Fibroblast of skin of scalp (primary cell): ENCODE data around the gene PITHD1.
A peak's percentile ranks its signal among the peaks of the same experiment; 100 is the strongest.
"Not testable (repeated sequence)": the region's sequence is repeated elsewhere in the genome, so short reads cannot be mapped to it uniquely, and the experiment has no call there.

Experiments
- DNase-seq: peaks from one replicate; pipeline ENCODE4 v3.0.0-alpha.2; 2013

PITHD1 gene

GRCh38 chr1:23774174-23774880, 3.9 kb upstream of the PITHD1 start:
- no peak for DNase-seq

- no peak for DNase-seq
Measured at GRCh38 chr1:23776217-23776616, 2.0 kb upstream of the PITHD1 start.

GRCh38 chr1:23779826-23780371, 1.7 kb downstream of the PITHD1 start:
- DNase-seq: peak; percentile 54

DNA sequence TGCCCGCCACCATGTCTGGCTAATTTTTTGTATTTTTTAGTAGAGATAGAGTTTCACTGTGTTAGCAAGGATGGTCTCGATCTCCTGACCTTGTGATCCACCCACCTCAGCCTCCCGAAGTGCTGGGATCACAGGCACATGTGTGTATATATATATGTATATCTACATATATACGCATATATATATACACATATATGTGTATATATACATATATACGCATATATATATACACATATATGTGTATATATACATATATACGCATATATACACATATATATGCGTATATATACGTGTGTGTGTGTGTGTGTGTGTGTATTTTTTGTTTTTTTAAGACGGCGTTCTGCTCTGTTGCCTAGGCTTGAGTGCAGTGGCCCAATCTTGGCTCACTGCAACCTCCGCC, 4.9 kb downstream of the PITHD1 start:
- not testable (repeated sequence) for DNase-seq

GRCh38 chr1:23784846-23785245, 6.6 kb downstream of the PITHD1 start:
- no peak for DNase-seq

- no peak for DNase-seq
Measured at GRCh38 chr1:23787701-23788100, 9.5 kb downstream of the PITHD1 start.

DNA sequence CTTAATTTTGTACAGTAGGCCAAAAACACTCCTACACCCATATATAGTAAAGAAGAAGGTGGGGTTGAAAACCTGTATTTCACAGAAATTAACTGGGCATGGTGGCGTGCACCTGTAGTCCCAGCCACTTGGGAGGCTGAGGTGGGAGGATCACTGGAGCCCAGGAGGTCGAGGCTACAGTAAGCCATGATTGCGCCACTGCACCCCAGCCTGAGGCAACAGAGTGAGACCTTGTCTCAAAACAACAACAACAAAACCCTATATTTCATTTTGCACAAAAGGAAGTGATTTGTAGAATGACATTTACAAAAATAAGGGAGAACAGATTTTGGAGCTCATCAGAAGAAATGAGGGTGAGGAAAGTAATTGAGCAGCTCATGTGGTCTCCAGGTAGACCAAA, 10.5 kb downstream of the PITHD1 start:
- no peak for DNase-seq

DNA sequence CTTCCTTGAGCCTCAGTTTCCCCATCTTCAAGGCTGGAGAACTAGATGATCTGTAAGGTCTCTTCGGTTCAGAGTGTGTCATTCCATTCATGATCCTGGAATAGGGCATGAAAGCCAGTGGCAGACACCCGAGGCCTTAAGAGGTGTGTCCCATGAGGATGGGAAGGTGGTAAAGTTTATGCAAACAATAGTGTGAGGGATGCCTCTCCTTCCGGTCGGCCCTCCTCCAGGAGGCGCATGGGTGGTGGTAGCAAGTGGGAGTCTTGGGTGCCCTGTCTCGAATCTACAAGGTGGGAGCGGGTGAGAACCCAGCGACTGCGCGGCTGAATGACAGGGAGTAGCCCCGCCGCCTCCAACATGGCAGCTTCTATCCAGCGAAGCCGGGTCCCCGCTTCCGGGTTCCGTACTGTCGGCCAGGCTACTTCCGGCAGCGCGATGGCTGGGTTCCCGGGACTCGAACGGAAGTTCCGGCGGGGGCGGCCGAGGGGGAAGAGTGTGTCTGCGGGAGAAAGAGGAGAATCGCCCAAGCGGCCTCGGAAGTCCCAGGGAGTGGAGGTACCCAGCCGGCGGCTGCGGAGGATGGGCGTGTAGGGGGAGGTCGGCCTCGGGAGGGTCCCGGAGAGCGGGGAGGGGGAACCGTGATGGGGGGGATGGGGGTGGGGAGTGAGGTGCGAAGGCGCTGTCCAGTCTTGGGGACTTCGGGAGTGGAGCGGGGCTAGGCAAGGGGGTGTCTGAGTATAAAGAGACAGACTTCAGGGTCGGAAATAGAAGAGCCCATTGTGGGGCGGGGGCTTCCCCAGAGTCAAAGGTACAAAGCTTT, 12.7 kb downstream of the PITHD1 start, which contains the start of gene LYPLA2:
TSS of gene LYPLA2 (plus strand) at position 450 of the 820 bp plus-strand sequence. CDS start 1,538 bp downstream, outside the sequence.
- DNase-seq: peak; percentile 92

DNA sequence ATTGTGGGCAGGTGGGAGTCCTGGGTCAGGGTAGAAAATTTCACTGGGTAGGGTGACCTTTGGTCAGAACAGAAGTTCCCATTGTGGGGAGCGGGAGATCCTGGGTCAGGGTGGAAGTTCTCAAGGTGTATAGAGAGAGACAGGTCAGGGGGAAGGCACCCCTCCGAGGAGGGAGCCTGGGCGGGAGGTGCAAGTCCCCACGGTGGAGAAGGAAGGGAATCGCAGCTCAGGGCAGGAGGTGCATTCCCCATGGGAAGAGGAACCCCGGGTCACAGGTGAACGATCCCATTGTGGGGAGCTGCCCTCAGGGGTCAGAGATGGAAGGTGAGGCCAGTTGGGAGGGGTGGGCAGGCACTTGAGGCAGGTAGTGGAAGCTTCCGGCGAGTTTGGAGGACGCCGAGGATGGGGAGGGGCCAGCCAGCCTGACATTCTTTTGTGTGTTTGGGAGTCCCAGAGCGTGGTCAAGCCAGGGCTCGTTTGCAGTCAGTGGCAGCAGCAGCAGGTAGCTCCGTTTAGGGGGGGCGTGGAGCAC, 13.4 kb downstream of the PITHD1 start:
- DNase-seq: no peak

DNA sequence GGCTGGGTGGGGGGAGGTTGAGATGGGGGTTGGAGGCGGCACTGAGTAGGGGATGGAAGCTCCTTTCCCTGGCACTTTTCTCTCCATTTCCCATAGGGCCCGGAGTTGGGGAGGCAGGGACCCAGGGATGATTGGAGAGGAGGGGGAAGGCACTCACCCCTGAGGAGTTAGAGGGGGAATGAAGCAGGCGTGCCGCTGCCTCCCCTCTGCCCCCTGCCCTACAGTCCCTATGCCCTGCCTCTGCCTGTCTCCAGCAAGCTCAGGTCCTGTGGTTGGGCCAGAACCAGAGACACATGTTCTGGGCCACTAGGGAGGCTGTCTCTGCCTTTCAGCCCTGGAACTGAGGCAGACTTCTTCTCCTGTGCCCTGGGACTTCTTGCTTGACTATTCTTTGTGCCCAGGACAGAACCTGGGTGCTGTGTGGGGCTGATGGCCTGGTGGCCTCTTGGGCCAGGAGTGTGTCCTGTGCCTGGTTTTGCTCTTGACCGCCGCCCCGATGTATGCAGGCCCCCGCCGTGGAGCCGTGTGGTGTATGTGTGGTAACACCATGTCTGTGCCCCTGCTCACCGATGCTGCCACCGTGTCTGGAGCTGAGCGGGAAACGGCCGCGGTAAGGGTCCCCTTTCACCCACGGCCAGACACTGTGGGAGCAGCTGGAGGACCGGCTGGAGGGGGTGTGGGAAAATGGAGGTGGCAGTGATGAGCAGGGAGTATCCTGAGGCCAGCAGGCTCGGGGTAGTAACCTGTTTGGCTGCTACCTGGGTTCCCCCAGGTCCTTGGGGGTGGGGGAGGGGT, 14.1 kb downstream of the PITHD1 start:
- DNase-seq: no peak

DNA sequence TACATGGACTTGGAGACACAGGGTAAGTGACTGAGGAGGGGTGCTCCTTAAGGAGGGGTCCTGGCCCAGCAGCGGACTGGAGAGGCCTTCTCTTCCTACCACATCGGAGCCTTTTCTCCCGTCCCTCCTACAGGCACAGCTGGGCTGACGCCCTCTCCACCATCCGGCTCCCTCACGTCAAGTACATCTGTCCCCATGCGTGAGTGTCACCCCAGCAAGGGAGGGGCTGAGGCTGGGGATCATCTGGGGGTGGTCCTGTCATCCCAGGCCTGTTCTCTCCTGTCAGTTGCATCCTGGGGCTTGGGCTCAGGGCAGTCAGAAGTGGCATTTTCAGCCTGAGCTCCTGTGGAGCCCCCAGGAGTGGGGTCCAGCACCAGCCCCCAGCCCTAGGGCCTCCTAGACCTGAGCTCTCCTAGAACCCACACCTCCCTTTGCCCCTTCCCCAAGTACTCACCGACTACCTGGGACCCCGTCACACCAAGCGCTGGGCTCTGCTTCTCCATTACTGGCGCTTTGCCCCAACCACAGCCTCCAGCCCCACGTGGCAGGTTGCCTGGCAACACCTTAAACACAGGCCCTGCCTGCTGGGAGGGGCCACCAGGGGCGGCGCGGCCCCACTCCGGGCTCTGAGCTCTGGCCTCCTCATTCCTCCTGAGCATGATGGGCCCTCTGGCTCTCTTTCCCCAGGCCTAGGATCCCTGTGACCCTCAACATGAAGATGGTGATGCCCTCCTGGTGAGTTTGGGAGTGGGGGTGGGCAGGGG, 15.0 kb downstream of the PITHD1 start:
- DNase-seq: no peak

DNA sequence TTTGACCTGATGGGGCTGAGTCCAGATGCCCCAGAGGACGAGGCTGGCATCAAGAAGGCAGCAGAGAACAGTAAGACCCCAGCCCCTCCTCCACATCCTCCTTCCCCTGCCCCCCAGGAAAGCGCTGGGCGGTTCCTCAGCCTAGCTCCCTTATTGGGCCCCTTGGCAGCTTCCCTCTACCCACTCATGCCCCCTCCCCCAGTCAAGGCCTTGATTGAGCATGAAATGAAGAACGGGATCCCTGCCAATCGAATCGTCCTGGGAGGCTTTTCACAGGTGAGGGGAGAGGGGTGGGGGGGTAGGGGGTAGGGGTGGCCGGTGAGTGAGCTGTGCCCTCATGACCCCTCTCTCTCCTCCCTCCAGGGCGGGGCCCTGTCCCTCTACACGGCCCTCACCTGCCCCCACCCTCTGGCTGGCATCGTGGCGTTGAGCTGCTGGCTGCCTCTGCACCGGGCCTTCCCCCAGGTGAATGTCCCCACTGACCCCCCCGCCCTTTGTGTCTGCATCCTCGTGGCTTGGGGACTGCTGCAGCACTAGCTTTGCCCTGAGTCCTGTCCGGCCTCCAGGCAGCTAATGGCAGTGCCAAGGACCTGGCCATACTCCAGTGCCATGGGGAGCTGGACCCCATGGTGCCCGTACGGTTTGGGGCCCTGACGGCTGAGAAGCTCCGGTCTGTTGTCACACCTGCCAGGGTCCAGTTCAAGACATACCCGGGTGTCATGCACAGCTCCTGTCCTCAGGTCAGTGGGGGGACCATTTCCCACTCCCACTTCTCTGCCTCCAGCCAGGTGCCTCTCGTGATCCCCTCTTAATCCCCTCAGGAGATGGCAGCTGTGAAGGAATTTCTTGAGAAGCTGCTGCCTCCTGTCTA, 15.9 kb downstream of the PITHD1 start:
- no peak for DNase-seq

DNA sequence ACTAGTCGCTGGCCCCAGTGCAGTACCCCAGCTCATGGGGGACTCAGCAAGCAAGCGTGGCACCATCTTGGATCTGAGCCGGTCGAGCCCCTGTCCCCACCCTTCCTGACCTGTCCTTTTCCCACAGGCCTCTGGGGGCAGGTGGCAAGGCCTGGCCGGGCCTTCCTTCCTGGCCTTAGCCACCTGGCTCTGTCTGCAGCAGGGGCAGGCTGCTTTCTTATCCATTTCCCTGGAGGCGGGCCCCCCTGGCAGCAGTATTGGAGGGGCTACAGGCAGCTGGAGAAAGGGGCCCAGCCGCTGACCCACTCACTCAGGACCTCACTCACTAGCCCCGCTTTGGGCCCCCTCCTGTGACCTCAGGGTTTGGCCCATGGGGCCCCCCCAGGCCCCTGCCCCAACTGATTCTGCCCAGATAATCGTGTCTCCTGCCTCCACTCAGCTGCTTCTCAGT, 16.5 kb downstream of the PITHD1 start:
- not testable (repeated sequence) for DNase-seq

GRCh38 chr1:23795676-23796465, 17.7 kb downstream of the PITHD1 start:
- no peak for DNase-seq

GRCh38 chr1:23796466-23797271, 18.5 kb downstream of the PITHD1 start:
- DNase-seq: no peak

DNA sequence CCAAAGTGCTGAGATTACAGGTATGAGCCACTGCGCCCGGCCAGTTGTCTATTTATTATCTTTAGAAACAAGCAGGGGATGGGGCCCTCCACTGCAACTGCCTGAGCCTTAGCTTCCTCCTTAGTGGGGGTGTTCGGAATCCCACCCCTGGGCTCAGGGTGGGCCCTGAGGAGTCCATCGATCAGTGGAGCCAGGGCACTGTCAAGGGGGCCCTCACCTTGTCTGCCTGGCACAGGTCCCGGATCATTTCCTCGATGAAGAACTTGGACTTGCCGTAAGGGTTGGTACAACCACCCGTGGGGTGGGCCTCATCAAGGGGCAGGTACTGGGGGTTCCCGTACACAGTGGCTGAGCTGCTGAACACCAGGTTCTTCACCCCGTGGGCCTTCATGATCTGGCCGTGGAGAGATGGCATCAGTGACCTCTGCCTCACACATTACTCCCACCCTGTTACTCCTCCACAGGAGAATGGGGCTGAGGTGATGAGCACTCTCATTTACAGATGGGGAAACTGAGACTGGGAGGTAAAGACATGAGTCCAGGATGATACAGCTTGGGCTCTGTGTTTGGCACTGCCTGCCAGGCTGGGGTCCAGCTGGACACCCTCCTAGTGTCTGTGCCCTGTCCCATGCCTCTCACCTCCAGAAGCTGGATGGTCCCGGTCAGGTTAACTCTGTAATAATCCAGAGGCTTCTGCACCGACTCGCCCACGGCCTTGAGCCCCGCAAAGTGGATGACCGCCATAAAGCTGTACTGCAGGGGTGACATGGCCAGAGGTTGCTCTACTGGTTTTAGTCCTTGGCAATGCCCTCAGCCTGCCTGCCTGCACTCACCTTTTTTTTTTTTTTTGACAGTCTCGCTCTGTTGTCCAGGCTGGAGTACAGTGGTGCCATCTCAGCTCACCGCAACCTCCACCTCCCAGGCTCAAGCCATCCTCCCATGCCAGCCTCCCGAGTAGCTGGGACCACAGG, 19.5 kb downstream of the PITHD1 start:
- DNase-seq: no peak

GRCh38 chr1:23798662-23799142, 20.5 kb downstream of the PITHD1 start:
- no peak for DNase-seq

DNA sequence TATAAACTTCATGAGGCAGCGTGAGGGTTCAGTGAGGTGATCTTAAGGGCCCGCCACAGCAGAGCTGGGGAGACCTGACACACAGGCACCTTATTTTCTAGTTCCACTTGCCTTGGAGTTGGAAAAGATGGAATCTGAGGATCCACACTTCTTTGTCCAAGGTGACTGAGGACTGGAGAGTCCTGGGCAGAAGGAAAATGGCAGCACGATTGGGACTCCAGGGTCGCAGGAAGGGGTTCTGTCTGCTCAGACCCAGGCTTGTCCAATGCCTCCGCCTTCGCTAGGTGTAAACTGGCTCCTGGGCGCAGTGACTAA, 21.0 kb downstream of the PITHD1 start:
- no peak for DNase-seq
